ENCODE results near the gene SKI.

Gene SKI

GRCh38 chr1:2274929-2275475 is 46.9 kb downstream of the SKI start:
- DNase-seq (ENCODE audit: low read depth): no peak

GRCh38 chr1:2275796-2276536 is 47.8 kb downstream of the SKI start:
- DNase-seq (ENCODE audit: low read depth): no peak

GRCh38 chr1:2276803-2277580 is 48.9 kb downstream of the SKI start:
- DNase-seq (ENCODE audit: low read depth): no peak

- no peak for DNase-seq (ENCODE audit: low read depth)
Measured at GRCh38 chr1:2277741-2278488, 49.8 kb downstream of the SKI start.

DNA sequence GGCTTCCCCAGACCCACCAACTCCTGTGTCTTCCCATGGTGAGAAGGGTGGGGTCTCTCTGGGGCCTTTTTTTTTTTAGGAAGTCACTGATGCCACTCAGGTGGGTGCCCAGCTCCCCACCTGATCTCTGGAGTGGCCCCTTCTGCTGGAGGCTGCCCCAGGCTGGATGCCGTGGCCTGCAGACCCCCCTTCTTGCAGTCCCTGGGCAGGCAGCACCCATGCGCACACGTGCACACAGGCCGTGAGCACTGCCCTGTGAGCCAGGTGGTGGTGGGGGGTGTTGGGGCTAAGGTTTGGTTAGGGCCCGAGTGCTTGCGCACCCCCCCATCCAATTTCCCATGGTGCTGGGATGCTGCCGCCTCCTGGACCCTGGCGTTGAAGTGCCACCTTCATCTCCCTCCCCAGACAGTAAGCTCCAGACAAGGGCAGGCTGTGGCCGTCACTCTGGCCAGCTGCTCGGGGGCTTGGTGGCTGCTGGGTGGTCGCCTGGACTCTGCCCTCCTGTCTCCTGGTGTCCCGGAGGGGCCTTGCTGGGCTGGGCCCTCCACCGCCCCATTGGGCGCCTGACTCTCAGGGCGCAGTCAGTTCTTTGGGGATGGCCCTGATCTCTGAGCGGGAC is 50.6 kb downstream of the SKI start:
- DNase-seq (ENCODE audit: low read depth): no peak

DNA sequence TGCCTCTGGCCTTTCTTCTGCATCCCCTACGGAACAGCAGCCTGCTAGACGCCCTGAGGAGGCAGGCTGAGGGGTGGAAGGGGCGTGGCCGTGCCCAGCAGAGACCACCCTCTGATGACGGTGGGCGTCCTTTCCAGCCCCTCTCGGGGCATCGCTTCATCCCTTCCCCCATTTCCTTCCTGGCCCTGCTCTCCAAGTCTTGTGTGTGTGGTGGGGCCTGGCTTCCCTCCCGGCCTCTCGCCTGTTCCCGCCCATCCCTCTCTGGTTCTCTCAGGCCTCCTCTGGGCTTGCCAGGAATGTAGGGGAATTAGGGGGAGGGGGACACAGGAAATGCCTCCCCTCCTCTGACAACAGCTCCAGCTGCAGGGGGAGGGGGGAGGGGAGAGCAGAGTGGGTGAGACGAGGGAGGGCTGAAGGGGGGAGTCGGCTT is 51.1 kb downstream of the SKI start:
- DNase-seq (ENCODE audit: low read depth): no peak

DNA sequence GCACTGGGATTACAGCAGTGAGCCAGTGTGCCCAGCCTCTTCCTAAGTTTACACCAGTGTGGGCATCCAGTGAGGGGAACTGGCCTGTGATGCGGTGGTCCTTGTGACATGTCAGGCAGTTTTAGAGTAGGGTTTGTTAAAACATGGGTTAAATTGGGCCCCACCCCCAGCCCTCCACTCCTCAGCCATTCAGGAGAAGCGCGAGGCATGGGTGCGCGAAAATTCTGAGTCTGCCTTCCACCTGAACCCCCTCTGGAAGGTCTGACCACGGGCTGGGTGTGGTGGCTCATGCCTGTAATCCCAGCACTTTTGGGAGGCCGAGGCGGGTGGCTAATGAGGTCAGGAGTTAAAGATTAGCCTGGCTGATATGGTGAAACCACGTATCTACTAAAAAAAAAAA is 51.7 kb downstream of the SKI start:
- DNase-seq (ENCODE audit: low read depth): no peak

DNA sequence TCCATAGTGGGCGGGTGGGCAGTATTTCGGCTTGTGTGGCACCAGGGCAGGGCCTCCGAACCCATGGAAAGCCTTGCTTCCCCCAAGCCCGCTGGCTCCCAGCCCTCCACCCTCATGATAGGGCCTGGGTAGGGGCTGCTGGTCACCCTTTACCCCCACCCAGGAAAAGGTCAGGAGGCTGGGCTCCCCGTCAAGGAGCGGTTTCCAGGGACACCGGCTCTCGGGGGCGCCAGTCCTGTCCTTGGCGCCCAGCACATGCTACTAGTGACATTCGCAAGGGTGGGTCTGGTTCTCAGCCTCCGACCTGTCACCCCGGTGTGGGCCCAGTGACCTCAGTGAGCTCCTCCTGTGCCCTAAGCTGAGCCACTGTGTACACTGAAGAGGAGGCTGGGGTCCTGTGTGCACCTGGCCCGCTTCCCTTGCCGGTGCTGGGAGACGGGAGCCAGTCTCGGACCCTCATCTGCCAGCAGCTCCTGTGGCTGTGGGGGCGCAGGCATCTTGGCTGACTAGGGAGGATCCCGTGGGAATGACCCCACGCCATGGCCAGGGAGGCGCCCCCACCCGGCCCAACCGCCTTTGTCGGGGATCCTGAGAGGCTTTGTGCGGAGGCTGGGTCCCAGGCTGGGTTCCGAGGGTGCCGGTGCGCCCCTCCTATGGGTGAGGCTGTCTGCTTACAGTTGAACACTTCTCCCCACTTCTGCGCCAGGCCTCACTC is 54.6 kb downstream of the SKI start:
- no peak for DNase-seq (ENCODE audit: low read depth)

DNA sequence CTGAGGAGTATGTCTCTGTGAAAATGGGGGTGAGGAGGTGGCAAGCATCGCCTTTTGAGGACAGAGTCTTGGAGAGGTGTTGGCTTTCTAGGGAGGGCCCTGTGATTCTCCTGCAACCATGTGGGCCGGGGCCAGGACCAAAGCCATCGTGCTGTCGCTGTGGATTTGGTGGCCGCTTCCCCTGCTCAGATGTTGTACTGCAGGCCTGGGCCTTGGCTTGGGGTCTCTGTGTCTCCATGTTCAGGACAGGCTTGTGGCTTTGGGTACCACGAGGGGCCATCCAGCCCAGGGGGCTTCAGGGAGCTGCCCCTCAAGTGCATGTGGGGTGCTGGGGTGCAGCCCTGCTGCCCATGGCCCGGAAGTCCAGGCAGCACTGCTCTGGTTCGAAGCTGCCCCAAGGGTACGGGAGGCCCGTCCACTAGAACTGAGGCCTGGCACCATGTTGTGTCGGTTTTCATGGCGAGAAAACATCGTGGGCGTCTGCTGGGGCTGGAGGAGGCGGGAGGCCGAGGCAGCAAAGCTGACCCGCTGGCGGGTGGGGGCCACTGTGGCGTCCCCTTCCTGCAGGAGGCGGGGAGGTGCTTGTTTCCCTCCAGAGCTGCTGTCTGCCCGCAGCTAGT is 55.4 kb downstream of the SKI start:
- DNase-seq (ENCODE audit: low read depth): no peak

DNA sequence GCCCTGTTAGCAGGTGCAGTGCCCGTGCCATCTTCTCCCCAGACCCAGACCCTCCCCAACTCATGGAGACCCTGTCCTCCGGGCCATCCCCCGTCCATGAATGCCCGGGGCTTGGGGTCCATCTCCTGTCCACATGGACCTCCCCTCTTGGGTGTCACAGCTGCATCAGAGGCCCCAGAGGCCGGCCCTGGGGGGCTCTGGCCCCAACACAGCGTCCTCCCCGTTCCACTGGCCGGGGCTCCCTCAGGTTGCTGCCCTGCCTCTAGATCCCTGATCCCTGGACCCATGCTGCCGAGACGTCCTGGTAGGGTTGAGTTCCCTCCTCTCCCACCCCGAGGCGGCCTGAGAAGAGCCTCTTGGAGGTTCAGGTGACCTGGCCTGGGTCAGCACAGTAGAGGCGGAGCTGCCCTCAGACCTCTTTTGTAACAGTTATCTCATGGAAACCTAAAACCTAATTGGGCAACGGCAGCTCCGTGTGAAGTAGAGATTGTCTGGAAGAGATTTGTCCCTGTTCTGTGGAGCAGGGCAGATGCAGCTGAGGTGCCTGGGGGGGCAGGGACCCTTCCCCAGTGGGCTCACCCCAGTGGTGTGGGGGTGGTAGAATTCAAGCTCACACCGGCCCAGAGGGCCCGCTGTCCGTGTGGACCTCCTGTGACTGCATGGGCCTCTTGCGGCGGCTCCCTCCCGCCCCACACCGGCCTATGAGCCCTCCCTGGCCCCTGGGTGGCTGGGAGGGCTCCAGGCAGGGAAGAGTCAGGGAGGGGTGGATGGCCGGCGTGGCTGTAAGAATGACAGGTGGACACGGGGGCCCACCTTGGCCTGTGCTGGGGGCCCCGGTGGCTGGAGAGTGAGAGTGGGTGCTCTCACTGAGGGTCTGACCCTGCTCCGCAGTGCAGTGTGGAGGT is 56.1 kb downstream of the SKI start:
- no peak for DNase-seq (ENCODE audit: low read depth)

DNA sequence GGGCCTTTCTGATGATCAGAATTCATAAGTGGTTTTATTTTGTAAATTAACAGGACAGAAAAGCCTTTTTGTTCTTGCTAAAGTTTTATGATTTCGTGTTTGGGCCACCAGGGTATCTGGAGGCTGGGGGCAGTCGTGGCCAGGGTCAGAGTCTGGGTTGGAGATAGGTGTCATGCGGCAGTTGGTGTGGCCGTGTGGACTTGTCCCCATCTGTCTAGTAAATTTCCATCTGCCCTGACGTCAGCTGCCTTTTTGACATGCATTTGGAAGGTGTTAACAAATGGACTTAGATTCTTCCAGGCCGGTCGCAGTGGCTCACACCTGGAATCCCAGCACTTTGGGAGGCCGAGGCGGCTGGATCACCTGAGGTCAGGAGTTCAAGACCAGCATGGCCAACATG is 56.8 kb downstream of the SKI start:
- DNase-seq (ENCODE audit: low read depth): no peak

DNA sequence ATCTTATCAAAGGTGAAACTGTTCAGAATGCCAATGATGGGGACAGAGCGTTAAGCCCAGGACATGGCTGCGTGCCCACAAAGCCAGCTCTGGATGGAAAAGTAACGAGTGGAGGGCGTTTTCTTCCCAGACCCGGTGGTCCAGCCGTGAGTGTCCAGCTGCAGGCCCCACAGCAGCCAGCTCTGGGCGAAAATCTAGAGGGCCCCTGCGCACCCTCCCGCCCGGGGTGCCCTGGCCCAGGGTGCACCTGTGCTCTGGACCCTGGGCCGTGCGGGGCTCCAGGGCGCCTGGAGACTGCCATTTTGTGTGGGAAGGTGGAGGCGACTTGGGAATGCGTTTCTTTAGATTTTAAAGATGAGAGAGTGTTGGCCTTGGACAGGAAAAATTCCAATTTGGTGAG is 58.8 kb downstream of the SKI start:
- no peak for DNase-seq (ENCODE audit: low read depth)

DNA sequence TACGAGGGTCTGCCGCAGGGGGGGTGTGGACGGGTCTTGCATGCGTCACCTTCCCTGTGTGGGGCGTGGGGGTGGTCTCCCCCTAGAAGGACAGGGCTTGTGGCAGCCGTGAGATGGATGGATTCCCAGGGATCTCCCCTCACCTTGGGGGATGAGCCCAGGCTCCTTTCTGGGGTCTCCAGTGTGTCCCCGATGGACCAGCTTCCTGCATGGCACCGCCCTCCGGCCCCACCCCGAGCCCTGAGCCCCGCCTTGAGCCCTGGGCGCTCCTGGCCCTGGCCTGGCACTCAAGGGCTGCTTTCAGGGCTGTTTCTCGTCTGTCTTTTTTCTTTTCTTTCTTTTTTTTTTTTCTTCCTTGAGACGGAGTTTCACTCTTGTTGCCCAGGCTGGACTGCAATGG is 59.5 kb downstream of the SKI start:
- DNase-seq (ENCODE audit: low read depth): no peak

DNA sequence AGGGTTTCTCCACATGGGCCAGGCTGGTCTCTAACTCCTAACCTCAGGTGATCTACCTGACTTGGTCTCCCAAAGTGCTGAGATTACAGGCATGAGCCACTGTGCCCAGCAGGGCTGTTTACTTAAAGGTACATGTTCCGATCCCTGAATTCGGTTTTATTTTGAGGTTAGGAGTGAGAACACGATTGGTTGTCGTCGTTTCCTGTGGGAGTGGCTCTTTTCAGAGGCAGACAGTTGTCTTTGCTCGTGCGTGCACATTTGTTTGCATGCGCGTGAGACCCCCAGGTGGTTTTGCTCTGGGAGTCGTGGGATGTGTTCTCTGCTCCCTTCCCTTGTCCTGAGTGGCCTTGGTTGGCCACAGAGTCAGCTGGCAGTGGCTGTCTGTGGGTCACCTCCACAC is 60.2 kb downstream of the SKI start:
- no peak for DNase-seq (ENCODE audit: low read depth)

DNA sequence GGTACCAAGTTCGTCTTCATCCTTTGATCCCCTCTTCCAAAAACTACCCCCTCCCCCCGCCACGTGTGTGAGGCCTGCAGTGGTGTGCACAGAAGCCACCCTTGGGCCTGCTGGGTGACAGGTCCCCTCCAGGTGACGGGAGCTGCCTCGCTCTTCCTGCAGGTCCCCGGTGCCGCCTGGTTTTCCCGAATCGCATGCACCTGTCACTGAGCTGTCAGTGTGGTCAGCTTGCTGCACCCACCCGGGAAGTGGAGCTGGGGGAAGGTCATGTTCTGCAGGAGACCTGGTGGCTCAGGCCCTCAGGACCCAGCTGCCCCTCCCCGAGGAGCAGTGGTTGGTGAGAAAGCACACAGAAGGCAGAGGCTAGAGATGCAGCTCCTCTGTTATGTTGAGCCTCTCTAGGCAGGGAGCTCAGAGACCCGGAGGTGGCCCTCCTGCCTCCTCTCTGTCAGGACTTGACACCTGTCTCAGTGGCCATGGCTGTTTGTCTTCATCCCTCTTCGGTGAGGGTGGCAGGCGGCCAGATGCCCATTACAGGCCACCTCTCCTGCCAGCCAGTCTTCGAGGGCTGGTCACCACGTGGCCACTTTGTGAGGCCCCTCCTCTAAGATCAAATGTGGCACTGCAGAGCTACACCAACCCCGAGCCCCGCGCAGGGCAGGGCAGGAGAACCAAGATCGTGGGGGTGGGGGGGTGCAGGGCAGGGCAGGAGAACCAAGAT is 60.9 kb downstream of the SKI start:
- DNase-seq (ENCODE audit: low read depth): no peak

DNA sequence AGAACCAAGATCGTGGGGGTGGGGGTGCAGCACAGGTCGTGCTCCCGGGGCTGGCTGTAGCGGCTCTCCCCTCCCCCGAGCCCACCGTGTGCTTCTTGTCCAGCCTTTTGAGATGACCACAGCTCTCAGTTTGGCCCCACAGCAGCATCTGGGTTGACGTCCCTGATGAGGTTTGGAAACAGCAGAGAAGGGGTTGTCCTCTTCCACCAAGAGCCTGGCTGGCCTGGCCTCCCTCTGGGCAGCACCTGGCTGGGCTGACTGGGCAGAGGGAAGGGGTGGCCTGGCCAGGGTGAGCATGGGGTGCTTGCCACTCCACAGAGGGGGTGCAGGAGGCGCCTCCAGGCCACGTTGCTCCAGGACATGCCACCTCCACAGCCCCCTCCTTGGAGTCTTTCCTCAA is 61.5 kb downstream of the SKI start:
- no peak for DNase-seq (ENCODE audit: low read depth)

DNA sequence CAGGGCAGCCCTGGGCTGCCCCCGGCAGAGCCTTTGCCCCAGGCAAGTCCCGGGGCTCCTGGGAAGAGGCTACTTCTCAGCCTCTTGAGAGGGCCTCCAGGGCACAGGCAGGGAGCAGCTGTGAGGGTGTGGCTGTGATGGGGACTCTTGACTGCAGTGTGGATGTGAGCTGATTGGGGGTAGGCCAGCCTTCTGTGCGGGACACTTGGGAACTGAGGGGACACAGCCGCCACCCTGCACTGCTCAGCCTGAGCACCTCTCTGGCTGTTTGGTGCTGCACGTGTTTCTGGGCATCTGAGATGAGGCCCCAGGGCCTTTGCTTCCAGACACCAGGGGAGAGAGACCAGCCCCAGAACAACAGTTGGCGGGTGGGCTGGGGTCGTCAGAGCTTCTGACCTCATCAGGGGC is 62.1 kb downstream of the SKI start:
- no peak for DNase-seq (ENCODE audit: low read depth)

DNA sequence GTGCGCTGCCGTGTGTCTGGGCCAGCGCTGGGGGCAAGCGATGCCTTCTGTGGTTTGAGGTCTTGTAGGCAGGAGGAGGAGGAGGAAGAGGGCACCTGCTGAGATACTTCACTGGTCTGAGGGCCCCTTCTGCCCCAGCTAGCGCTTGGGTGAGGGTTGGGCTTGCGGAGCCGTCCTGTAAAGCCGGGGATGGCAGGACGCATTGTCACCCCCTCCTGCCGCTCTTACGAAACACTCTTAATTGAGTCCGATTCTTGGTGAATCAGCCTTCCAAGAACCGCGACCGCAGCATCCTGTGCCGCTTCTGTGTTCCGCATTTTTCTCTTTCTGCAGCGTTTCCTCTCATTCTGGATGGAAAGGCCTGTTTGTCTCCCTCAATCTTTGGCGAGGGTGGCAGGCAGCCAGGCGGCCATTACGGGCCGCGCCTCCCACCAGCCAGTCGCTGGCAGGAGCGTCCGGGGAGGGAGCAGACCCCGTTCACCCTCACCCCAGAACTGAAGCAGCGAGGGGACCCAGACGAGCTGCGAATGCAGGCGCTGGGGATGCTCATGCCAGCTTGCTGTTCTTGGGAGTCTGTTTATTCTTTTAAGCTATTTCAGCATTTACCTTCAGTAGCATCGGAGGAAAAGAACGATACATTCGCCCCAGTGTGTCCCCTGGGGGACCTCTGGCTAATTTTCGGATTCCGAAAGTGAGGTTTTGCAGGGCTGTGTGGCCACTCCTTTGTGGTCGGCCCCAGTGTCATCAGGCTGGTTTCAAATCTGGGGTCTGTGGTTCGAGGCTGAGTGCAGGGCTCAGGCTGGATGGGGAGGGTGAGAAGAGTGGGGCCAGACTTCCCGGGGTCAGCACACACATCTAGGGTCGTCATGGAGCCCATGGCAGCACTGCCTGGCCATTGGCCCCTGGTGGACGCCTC is 62.7 kb downstream of the SKI start:
- DNase-seq (ENCODE audit: low read depth): peak; percentile 64

Data from T follicular helper cell (primary cell).